NCI-H128 (cell line): ENCODE results near the gene KLK15.
"Not testable (repeated sequence)": the region's sequence is repeated elsewhere in the genome, so short reads cannot be mapped to it uniquely, and the experiment has no call there.

Experiments
- DNase-seq: peaks from one replicate; lab custom pipeline; 2025; ENCODE audit not compliant: unreplicated experiment; lab: John Stamatoyannopoulos, UW

The KLK15 gene

GRCh38 chr19:50796634-50797428, 36.5 kb downstream of the KLK15 start:
- DNase-seq, result no peak

- no peak for DNase-seq
These were observed 37.2 kb downstream of the KLK15 start for GRCh38 chr19:50796128-50796633.

- no peak for DNase-seq
These were observed 37.7 kb downstream of the KLK15 start for GRCh38 chr19:50795664-50796073.

- no peak for DNase-seq
These were observed 38.3 kb downstream of the KLK15 start for GRCh38 chr19:50794876-50795663.

GRCh38 chr19:50794074-50794875, 39.1 kb downstream of the KLK15 start:
- no peak for DNase-seq

- no peak for DNase-seq
These were observed 39.8 kb downstream of the KLK15 start for GRCh38 chr19:50793558-50794065.

- no peak for DNase-seq
These were observed 40.8 kb downstream of the KLK15 start for GRCh38 chr19:50792272-50793250.

- DNase-seq, result no peak
These were observed 41.6 kb downstream of the KLK15 start for GRCh38 chr19:50791594-50792271.

GRCh38 chr19:50790922-50791467, 42.4 kb downstream of the KLK15 start:
- no peak for DNase-seq

GRCh38 chr19:50790396-50790795, 43.0 kb downstream of the KLK15 start, which contains the start of gene ACP4:
Gene ACP4 (plus strand): TSS chr19:50790415. CDS start chr19:50790415, 0 bp downstream.
- no peak for DNase-seq

GRCh38 chr19:50785329-50785728, 48.0 kb downstream of the KLK15 start:
- DNase-seq, result no peak

- DNase-seq, result no peak
These were observed 48.7 kb downstream of the KLK15 start for GRCh38 chr19:50784710-50785109.

- DNase-seq, result not testable (repeated sequence)
These were observed 49.6 kb downstream of the KLK15 start for GRCh38 chr19:50783848-50784152.

GRCh38 chr19:50780753-50781435, 52.5 kb downstream of the KLK15 start:
- DNase-seq, result no peak

- no peak for DNase-seq
These were observed 53.6 kb downstream of the KLK15 start for GRCh38 chr19:50779504-50780457.

GRCh38 chr19:50778906-50779430, 54.4 kb downstream of the KLK15 start:
- no peak for DNase-seq

- no peak for DNase-seq
These were observed 55.5 kb downstream of the KLK15 start for GRCh38 chr19:50777830-50778303.
